Effector memory CD4-positive, alpha-beta T cell (primary cell): ENCODE results near the gene MSI2.

Experiments used
- DNase-seq, 3 donors: peaks; one replicate each; pipeline ENCODE4 v3.0.0-alpha.2; 2020
- H3K27ac ChIP-seq: 2 replicates; pipeline ENCODE4 v1.7.0; 2013; ENCODE audit warnings: mild to moderate bottlenecking, low read length, moderate library complexity; ENCODE audit not compliant: insufficient read depth, poor library complexity, severe bottlenecking
- H3K27me3 ChIP-seq: replicated peaks from 2 replicates; pipeline ENCODE4 v1.7.0; 2013; ENCODE audit warnings: mild to moderate bottlenecking, low read length; ENCODE audit not compliant: insufficient read depth, control insufficient read depth, poor library complexity, severe bottlenecking
- H3K36me3 ChIP-seq: 2 replicates; pipeline ENCODE4 v1.7.0; 2013; ENCODE audit warnings: mild to moderate bottlenecking, low read length, moderate library complexity; ENCODE audit not compliant: control insufficient read depth, insufficient read depth
- H3K4me1 ChIP-seq: 2 replicates; pipeline ENCODE4 v1.7.0; 2013; ENCODE audit warnings: low read length, mild to moderate bottlenecking; ENCODE audit not compliant: control insufficient read depth, insufficient read depth, poor library complexity, severe bottlenecking
- H3K4me3 ChIP-seq: 2 replicates; pipeline ENCODE4 v1.7.0; 2013; ENCODE audit warnings: low read length, low read depth, mild to moderate bottlenecking; ENCODE audit not compliant: insufficient read depth, poor library complexity, severe bottlenecking
- H3K9me3 ChIP-seq: 2 replicates; pipeline ENCODE4 v1.7.0; 2013; ENCODE audit warnings: mild to moderate bottlenecking, low read length, moderate library complexity; ENCODE audit not compliant: control insufficient read depth

Gene MSI2

DNA sequence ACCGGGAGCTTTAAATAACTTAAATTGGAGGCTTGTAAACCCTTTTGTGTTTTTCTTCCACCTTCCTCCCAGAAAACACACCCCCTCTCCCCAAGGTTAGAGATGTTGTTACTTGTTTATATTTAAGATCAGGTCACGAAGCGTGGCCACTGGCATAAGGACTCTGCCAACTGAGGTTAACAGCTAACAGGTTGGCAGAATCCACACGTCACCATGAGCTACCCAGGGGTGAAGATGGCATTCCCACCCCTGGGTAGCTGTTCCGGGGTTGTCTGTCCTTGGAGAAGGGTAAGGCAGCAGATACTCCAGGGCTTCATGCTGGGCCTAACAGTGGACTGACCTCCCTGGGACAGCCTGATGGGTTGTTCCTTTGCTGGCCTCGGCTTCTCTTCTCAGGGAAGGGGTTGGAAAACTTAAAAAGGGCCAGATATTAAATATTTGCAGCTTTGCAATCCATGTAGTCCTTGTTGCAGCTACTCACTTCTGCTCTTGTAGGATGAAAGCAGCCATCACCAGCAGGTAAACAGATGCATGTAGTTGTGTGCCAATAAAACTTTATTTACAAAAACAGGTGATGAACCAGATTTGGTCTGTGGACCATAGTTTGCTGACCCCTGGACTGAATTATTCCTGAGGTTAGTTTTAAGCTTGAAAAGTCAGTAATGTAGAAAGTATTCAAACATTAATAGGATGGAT, 148.6 kb downstream of the MSI2 start:
- Histone ChIP-seq H3K27ac (no peak overlapping the region), H3K4me3 (no peak overlapping the region), H3K4me1 (no peaks in the 10 kb centered on the region), H3K9me3 (no peaks in the 10 kb centered on the region), H3K36me3 (peaks cover 12% of the 10 kb centered on the region), H3K27me3 (no peaks in the 10 kb centered on the region)
- no peak for DNase-seq

DNA sequence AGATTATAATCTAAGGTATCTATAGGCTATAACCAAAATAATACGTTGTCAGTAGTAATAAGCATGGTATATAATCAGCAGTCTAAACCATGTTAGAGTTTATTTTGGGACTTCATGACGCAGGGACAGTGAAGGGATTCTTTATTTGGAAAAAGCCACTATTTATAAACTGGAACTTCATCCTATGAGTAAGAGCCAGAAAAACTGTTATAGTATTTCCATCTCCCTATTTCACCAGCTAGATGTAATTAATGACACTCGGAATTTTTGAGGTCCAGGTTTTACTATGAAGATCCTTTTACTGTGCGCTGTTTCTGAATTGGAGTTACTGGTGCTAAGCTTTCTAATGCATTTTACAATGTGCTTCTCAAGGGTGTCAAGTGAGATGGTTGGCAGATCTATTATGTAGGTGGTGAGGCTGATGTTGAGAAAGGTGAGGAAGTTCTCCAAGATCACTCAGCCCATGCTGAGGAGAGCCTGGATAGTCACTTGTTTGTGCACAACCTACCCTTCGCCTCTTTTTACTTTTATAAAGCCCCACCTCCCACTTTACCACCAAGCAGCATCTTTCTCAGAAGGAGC, 149.3 kb downstream of the MSI2 start:
- Histone ChIP-seq H3K36me3 (peaks cover 12% of the 10 kb centered on the region), H3K4me3 (no peak overlapping the region), H3K9me3 (no peaks in the 10 kb centered on the region), H3K27me3 (no peaks in the 10 kb centered on the region), H3K4me1 (no peaks in the 10 kb centered on the region), H3K27ac (no peak overlapping the region)
- no peak for DNase-seq

DNA sequence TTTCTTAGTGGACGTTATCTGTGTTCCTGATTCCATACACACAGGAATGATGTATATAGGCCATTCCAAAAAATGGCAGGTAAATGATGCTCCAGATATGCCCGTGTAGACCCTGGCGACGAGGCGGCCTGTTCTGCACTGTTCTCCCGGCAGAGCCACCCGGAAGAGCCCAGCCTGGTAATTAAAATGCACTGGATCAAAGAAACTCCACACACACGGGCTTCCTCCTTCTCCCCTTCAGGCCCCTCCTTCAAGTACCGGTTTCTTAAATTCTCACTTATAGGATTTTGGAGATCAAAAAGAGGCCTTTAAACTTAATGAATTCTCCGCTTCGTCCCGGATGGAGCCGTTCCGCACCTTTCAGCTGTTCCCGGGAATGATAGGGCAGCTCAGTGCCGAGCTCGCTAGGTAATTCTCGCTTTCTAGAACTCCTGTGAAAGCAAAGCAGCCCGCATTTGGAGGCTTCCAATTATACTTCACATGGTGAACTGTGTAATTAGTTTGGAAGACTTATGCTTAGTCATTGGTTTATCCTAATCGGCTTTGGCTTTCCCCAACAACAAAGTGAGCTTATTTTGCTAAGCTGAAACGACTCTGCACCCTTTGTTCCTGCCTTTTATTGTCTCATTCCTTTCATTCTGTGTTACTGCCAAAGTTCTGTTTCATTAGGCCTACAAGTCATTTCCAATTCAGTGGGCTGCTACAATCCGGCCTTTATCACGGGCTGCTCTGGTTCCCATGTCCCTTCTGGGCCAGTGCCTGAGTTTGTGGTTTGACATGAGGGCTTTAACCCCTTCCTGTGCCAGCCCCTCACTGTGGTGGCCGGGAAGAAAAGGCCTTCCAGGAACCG, 150.0 kb downstream of the MSI2 start:
- H3K4me1 ChIP-seq = no peaks in the 10 kb centered on the region
- H3K9me3 ChIP-seq = no peaks in the 10 kb centered on the region
- H3K27me3 ChIP-seq = no peaks in the 10 kb centered on the region
- no peak overlapping the region for H3K27ac ChIP-seq
- H3K4me3 ChIP-seq = no peak overlapping the region
- DNase-seq = no peak
- peaks cover 8% of the 10 kb centered on the region for H3K36me3 ChIP-seq

DNA sequence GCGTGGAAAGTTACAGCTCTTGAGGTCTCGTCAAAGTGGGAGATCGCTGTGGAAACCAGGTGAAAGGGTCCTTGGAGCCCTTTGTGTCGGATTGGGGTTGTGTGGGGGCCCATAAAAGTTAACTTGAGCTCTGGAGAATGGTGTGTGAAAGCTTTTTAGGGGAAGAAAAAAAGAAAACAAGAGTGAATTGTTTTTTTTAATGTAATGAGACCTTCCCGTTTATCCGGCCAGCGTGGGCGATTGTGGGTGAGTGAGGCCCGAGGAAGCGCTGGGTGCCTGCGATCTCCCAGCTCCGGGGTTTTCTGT, 150.6 kb downstream of the MSI2 start:
- no peak overlapping the region for H3K27ac ChIP-seq
- peaks cover 2% of the 10 kb centered on the region for H3K36me3 ChIP-seq
- DNase-seq = no peak
- H3K4me1 ChIP-seq = no peaks in the 10 kb centered on the region
- H3K9me3 ChIP-seq = no peaks in the 10 kb centered on the region
- no peak overlapping the region for H3K4me3 ChIP-seq
- no peaks in the 10 kb centered on the region for H3K27me3 ChIP-seq

DNA sequence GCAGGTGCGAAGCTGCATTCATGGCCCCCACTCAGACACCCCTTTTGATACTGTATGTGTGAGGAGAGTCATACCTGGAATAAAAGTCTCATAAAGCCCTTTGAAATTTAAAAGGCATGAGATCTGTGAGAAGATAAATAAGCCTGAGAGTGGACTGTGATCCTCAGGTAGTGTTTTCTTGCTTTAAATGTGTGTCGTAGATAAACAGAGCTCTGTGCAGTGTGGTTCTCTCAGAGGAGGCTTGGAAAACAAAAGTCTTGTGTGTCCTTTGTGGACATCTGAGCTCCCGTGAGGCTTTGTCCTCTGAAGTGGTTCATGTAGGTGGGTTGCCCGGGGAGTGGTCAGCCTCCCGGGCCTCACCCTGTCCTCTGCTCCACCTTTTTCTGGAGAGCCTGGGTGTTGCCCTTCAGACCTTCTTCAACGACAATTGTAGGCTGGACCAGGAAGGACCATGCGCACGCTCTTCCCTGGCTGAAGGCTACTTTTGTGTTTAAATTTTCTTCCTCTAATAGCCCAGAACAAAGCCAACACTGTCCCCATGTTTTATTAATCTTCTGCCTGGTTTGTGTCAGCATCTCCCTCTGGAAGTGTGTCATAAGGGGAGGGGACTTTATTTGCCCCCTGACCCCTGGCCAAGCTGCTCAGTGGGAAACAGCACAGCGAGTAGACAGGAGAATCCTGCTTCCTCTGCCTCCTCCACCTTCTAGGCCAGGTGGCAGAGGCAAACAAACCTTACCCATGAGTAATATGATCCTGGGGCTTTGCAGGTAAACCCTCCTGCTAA, 151.2 kb downstream of the MSI2 start:
- no peaks in the 10 kb centered on the region for H3K9me3 ChIP-seq
- H3K27ac ChIP-seq = no peak overlapping the region
- H3K36me3 ChIP-seq = no peaks in the 10 kb centered on the region
- H3K4me1 ChIP-seq = no peaks in the 10 kb centered on the region
- no peak overlapping the region for H3K4me3 ChIP-seq
- no peak for DNase-seq
- H3K27me3 ChIP-seq = no peaks in the 10 kb centered on the region

DNA sequence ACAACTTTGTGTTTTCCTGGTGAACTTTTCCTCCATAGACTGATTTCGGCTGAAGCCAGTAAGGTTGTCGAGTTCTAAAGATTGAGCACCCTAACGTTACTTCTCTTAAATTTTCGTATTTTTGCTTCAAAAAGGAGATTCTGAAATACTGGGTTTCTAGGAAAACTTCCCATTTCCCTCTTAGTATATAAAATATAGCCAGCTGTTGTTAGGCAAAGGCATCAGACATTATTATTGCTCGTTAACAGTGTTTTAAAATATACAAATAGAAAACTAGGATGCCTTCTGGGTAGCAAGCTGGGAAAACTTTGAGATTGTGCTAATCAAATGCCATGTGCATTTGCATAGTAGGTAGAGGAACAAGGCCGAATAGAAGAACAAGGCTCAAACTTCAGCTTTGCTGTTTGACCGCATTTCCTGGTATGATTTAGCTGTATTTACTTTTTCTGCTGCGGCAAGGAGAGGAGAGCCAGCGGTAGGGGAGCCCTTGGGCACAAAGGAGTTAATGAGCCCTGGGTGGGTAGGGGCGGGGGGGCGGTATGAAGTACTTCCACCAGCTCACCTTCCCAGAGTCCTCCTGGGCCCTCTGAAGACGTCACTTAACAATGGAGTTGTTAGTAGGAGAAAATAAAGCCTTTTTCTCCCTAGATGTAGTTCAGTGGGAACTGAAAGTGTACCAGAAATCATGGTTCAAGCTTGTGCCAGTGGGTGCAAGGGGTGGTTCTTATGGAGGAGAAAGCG, 151.9 kb downstream of the MSI2 start:
- H3K4me1 ChIP-seq = no peaks in the 10 kb centered on the region
- no peaks in the 10 kb centered on the region for H3K9me3 ChIP-seq
- no peak overlapping the region for H3K4me3 ChIP-seq
- H3K27ac ChIP-seq = no peak overlapping the region
- no peak for DNase-seq
- H3K27me3 ChIP-seq = no peaks in the 10 kb centered on the region
- no peaks in the 10 kb centered on the region for H3K36me3 ChIP-seq

DNA sequence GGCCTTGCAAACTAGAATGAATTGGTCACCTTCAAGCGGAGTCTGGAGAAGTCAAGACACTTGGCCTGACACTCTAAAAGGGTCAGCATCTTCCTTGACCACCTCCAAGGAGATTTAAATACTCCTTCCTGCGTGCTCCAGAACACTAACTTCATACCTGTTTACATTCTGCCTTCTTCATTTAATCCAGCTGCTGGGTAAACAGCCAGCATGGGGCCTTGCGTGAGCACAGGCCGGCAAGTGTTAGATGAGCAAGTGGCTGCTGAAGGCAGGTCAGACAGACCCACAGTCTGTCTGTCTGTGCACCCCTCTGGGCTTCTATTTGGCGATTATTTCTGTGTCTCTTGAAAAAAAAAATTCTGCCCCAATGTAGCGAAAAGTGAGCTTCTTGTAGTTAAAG, 153.8 kb downstream of the MSI2 start:
- H3K4me3 ChIP-seq = no peak overlapping the region
- H3K36me3 ChIP-seq = no peaks in the 10 kb centered on the region
- H3K4me1 ChIP-seq = no peaks in the 10 kb centered on the region
- no peaks in the 10 kb centered on the region for H3K9me3 ChIP-seq
- H3K27ac ChIP-seq = no peak overlapping the region
- no peaks in the 10 kb centered on the region for H3K27me3 ChIP-seq
- DNase-seq = no peak

DNA sequence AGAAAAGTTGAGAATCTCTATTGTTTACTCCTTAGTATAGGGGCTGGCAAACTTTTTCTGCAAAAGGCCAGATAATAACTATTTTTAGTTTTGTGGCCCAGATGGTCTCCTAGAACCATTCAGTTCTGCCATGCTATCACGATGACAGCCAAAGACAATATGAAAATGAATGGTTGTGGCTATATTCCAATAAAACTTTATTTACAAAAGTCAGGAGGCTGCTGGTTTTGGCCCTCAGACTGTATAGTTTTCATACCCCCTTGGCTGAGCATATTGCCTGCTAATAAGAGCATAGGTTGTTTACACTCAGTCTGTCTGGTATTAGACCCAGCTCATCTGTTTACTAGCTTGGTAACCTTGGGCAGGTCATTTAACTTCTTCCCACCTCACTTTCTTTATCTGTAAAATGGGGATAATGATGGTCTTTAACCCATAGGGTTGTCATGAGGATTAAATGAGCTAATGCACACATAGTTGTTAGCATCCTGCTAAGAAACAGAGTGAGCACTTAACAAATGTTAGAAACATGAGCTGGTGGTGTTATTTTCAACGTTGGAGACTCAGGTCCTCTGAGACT, 156.3 kb downstream of the MSI2 start:
- no peak for DNase-seq
- Histone ChIP-seq H3K4me3 (no peak overlapping the region), H3K9me3 (no peaks in the 10 kb centered on the region), H3K27ac (no peak overlapping the region), H3K4me1 (no peaks in the 10 kb centered on the region), H3K27me3 (no peaks in the 10 kb centered on the region), H3K36me3 (no peaks in the 10 kb centered on the region)

DNA sequence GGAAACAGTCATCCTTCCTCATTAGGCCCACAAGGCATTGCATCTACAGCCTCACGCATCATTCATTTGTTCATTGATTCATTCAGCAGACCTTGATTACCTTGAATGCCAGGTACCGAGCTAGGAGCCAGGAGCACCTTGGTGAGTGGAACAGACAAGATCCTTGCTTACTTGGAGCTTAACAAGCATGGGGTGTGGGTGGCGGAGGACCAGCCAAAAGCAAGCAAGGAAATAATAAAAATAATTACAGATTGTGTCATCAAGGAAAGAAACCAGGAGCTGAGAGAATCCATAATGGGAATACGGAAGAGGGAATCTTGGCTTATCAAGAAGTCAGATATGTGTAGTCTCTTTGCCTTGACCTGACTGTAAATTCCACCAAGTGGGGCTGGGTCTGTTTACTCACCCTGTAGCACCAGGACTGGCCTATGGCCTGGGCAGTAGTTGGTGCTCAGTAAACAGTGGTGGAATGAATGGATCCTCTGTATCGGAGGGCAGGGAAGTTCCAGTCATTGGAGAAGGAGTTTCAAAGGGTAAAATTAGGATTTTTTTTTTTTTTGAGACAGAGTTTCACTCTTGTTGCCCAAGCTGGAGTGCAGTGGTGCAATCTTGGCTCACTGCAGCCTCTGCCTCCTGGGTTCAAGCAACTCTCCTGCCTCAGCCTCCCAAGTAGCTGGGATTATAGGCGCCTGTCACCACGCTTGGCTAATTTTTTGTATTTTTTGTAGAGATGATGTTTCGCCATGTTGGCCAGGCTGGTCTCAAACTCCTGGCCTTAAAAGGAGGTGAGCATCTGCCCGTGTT, 157.7 kb downstream of the MSI2 start:
- DNase-seq = no peak
- H3K36me3 ChIP-seq = no peaks in the 10 kb centered on the region
- H3K4me3 ChIP-seq = no peak overlapping the region
- no peaks in the 10 kb centered on the region for H3K27me3 ChIP-seq
- H3K4me1 ChIP-seq = no peaks in the 10 kb centered on the region
- H3K9me3 ChIP-seq = no peaks in the 10 kb centered on the region
- H3K27ac ChIP-seq = no peak overlapping the region
